ENCODE data around the gene OR10A6.

OR10A6 gene, protein sequence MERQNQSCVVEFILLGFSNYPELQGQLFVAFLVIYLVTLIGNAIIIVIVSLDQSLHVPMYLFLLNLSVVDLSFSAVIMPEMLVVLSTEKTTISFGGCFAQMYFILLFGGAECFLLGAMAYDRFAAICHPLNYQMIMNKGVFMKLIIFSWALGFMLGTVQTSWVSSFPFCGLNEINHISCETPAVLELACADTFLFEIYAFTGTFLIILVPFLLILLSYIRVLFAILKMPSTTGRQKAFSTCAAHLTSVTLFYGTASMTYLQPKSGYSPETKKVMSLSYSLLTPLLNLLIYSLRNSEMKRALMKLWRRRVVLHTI

DNA sequence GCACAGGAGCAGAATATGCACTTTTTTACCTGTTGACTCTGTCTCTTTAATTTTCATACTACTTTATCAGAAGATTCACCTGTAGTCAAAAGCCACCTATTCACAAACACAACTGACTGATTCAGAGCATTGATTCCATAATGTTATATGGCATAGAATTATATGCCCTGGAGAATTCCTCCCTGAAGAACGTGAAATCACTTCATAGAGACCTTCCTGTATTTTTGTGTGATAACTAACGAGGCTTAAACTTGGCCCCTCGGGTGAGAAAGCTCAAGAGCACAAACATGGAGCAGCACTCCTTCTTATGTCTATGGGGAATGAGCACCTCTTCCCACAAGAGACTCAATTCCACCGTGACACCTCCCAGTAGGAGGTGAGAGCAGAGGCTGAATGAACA, at the start of gene OR10A6:
Gene OR10A6 (minus strand): TSS at position 101 of the 400 bp plus-strand sequence. CDS start 2,606 bp downstream, outside the sequence.
- DNase-seq = no peak

DNA sequence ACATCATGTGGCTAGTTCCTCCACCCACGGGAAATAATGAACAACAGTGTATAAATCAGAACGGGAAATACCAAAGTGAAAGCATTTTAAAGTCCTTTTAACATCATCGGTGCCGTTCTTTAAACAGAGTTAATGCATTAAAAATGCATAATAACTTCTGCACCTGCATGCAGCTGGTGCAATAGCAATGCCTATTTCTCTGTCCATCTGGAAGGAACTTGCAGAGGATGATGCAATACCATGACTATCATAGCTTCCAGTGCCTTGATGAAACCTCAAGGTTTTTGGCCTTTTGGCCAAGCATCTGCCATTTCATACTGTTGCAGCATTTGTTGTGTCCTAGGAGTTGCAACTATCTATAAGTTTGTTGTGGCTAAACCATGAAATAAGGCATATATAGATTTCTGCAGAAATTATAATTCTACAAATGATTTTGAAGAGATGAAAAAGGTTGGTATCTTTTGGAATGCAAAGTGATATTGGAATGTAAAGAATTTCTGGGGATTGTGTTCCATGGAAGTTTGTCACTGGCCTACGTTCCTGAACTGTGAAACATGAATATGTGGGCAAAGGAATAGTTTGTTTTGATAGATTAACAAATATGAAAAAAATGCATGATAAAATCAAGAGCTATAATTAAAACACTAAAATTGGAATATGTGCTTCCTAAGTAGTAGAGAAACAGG, 46.3 kb upstream of the OR10A6 start:
- DNase-seq = no peak

GRCh38 chr11:7974668-7975067, 43.6 kb upstream of the OR10A6 start:
- no peak for DNase-seq

GRCh38 chr11:7973011-7973410, 41.9 kb upstream of the OR10A6 start:
- DNase-seq = no peak

- DNase-seq = no peak
Measured at GRCh38 chr11:7971846-7972245, 40.8 kb upstream of the OR10A6 start.

DNA sequence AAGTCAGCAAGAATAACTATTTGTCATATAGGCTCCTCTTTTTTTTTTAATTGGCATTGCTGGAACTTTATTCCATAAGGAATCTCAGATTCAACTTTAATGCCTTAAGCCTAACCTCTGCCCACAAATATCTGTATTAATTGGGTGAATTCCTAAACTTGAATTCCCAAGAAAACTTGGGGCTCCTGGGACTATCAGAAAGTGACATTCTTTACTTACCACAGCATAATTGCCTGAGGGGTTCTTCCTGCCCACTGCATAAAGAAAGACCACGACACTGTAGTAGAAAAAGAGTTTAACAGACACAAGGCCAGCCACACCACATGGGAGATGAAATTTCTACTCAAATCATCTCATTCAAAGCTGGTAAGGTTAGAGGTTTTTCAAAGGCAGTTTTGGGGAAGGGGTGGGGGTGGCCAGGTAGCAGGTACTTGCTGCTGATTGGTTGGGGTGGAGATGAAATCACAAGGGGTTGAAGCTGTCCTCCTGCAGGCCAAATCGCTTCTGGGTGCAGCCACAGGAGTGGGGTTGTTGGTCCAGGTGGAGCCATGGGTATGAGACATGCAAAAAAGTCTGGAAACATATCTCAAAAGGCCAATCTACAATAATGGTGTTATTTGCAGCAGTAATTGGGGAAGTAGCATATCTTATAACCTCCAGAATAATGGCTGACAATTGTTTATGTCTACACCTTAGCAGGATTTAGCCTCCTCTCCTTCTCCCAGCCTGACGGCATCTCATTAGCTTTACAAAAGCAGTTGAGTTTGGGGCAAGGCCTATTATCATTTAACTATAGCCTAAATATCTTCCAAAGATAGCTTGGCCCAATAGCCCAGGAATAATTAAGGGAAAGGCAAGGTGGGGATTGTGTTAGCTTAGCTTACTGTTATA, 38.9 kb upstream of the OR10A6 start:
- DNase-seq = no peak

DNA sequence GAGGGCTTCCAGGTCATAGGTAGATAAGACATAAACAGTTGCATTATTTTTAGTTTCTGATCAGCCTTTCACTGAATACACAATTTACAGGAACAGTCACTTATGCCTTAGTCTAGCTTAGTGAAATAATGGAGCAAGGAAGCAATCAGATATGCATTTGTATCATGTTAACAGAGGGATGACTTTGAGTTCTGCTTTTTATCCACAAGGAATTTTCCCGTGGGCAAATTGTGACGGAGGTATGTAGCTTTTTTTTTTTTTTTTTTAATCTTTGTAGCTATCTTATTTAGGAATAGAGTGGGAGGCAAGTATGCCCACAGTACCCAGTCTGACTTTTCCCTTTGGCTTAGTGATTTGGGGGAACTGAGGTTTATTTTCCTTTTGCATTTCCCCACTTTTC, 37.6 kb upstream of the OR10A6 start:
- DNase-seq = no peak

GRCh38 chr11:7967826-7968225, 36.8 kb upstream of the OR10A6 start:
- no peak for DNase-seq

DNA sequence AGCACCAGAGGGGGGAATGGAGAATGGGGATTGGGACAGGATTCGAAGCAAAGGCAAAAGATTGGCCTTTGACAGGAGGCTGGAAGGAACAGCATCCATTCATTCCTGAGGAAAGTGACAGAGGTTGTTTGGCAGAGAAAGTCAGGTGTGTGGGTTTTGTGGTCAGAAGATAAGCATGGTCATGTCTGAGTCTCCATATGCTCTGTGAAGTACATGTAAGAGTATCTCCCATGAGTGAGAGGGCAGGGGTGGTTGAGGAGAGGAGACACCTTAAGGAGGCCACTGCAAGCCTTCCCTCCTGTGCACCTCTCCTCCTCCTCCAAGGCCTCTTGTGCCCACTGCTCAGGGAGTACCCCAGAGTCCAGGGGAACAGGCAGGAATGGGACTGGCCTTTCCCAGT, 36.0 kb upstream of the OR10A6 start:
- no peak for DNase-seq

- DNase-seq = no peak
Measured at GRCh38 chr11:7965386-7965785, 34.3 kb upstream of the OR10A6 start, which contains the start of gene NLRP10. TSS of gene NLRP10 (minus strand) at chr11:7965447. CDS start at chr11:7963495, 1,952 bp downstream.

GRCh38 chr11:7964873-7965272, 33.8 kb upstream of the OR10A6 start:
- DNase-seq = no peak

DNA sequence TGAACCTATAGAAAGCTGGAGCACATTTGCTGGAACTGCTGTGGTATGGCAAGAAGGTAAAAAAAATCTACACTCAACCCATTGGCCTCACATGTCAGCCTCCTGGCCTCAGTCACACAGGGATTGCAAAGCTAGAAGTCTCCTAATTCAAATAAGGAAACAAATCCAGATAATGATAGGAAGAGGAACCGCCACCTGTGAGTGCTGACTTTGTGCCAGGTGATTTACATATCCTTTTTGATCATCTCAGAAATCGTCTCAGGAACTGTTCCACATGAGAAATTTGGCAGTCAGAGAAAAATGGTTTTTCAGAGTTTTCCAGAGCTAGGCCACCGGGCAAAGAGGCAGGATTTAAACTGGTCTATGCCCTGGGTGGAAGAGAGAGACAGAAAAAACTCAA, 33.2 kb upstream of the OR10A6 start:
- no peak for DNase-seq

- DNase-seq = no peak
Measured at GRCh38 chr11:7955191-7955590, 24.1 kb upstream of the OR10A6 start.

- no peak for DNase-seq
Measured at GRCh38 chr11:7949934-7950333, 18.9 kb upstream of the OR10A6 start.

DNA sequence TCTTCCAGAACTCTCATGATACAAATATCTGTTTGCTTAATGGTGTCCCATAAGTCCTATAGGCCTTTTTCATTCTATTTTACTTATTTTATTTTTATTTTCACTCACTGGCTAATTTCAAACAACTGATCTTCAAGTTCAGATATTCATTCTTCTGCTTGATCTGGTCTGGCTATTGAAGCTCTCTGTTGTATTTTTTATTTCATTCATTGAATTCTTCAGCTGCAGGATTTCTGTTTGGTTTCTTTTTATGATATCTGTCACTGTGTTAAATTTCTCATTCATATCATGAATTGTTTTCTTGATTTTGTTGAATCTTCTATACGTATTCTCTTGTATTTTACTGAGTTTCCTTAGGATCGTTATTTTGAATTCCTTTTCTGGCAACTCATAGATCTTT, 13.1 kb upstream of the OR10A6 start:
- DNase-seq = no peak

- no peak for DNase-seq
Measured at GRCh38 chr11:7941608-7942007, 10.5 kb upstream of the OR10A6 start, which contains the start of gene OR10A3. TSS of gene OR10A3 (minus strand) at chr11:7941708. CDS start at chr11:7939520, 2,188 bp downstream.

DNA sequence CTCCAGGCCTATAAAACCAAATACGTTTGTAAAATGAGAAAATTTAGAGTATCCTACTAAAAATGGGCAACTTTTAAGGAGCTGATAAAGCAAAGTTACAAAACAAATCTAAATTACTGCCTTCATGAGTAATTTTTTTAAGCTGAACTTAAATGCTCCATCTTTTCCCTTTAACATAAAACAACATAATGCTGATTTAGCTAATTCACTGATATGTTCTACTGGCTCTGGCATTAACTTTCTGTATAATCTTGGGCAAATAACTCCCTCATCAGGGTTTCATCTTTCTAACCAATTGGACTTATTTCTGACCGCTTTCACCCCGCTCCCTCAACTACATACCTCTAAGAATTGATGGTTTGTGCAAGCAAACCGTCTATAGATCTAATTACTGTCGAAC, 10.1 kb upstream of the OR10A6 start:
- no peak for DNase-seq

DNA sequence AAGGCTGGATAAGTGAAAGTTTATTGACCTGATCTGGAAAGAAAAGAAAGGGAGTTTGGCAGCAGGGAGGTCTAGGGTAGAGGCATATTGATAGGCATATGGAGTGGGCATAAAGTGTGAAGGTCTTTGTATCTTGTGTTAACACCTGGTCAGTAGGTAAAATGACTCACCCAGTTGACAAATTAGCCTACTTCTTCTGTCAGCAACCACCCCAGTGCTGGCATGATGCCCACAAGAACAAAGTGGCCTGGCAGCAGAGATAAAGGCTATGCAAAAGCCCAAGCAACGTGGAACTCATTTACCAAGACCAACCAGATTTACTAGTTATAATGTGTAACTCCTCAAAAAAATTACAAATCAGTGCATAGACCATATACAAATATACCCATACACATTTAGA, 5.5 kb upstream of the OR10A6 start:
- DNase-seq = no peak

DNA sequence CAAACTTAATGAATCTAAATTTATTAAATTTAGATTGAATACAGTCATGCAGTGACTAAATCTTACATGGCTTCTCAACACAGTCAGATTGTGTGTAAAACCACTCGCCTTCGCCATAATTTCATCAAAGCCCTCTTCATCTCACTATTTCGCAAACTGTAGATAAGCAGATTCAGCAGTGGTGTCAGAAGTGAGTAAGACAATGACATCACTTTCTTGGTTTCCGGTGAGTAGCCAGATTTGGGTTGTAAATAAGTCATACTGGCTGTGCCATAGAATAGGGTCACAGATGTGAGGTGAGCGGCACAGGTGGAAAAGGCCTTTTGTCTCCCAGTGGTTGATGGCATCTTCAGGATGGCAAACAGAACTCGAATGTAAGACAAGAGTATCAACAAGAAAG, 3.4 kb downstream of the OR10A6 start:
- no peak for DNase-seq

GRCh38 chr11:7924536-7924935, 6.5 kb downstream of the OR10A6 start:
- DNase-seq = no peak

DNA sequence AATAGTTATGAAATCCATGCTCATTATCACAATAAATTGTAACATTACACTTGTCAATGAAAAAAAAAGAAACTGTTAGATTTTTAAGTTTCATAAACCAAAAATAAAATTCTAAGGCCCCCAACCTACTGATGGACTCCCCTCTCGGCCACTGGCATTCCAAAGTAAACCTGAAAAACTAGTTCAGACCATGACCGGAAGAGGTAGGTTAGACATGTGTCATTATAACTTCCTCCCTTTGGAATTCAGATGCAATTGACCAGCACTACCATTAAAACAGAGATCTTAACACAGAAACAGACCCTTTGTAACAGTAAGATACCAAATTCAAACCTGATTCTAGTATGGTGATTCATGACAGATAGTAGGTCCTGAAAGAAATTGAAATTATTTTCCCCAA, 12.9 kb downstream of the OR10A6 start:
- DNase-seq = no peak

DNA sequence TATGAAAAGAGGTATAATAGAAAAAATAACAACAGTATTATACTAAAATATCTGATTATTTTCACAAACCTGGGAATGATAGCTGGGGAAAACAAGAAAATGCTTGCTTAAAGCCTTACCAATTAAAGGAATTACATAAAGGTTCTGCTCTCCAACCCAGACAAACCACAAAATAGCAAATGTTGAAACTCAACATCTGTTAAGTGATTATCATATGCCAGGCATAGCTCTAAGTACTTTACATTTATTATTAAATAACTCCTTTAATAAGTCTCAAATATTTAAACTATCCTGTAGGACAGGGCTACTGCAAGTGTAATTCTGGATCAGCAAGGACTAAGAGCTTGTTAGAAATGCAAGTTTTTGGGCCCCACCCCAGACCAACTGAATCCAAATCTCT, 20.1 kb downstream of the OR10A6 start:
- no peak for DNase-seq

DNA sequence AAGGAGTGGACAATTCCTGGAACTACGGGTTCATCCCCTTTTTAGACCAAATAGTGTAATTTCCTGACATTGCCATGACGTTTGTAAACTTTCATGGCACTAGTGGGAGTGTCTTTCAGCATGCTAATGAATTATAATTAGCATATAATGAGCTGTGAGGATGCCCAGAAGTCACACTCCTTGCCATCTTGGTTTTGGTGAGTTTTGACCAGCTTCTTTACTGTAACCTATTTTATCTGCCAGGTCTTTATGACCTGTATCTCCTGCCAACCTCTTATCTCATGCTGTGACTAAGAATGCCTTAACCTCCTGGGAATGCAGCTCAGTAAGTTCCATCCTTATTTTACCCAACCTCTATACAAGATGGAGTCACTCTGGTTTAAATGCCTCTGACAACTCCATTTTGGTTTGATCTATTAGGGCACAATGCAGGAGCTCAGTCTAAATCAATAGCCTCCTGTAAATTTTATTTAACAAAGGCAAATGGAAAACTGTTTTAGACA, 20.7 kb downstream of the OR10A6 start:
- no peak for DNase-seq
